HG02852 (cell line): ENCODE measurements around the gene PCDHGC5.

Source experiments
- ATAC-seq: cut with Tn5 transposase; IDR thresholded peaks from one replicate; pipeline ENCODE4 v1.9.1; 2021; ENCODE audit warnings: mild to moderate bottlenecking, moderate library complexity; ENCODE audit not compliant: unreplicated experiment

Gene PCDHGC5

GRCh38 chr5:141490271-141490670 is 1.4 kb downstream of the PCDHGC5 start:
- ATAC-seq, result no peak

DNA sequence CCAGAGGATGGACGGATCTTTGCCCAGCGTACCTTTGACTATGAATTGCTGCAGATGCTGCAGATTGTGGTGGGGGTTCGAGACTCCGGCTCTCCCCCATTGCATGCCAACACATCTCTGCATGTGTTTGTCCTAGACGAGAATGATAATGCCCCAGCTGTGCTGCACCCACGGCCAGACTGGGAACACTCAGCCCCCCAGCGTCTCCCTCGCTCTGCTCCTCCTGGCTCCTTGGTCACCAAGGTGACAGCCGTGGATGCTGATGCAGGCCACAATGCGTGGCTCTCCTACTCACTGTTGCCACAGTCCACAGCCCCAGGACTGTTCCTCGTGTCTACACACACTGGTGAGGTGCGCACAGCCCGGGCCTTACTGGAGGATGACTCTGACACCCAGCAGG is 1.9 kb downstream of the PCDHGC5 start:
- no peak for ATAC-seq

- ATAC-seq, result peak; percentile 20
These were observed 2.7 kb downstream of the PCDHGC5 start for GRCh38 chr5:141491323-141492167.

- ATAC-seq, result peak; percentile 48
These were observed 3.4 kb downstream of the PCDHGC5 start for GRCh38 chr5:141492168-141492885.

DNA sequence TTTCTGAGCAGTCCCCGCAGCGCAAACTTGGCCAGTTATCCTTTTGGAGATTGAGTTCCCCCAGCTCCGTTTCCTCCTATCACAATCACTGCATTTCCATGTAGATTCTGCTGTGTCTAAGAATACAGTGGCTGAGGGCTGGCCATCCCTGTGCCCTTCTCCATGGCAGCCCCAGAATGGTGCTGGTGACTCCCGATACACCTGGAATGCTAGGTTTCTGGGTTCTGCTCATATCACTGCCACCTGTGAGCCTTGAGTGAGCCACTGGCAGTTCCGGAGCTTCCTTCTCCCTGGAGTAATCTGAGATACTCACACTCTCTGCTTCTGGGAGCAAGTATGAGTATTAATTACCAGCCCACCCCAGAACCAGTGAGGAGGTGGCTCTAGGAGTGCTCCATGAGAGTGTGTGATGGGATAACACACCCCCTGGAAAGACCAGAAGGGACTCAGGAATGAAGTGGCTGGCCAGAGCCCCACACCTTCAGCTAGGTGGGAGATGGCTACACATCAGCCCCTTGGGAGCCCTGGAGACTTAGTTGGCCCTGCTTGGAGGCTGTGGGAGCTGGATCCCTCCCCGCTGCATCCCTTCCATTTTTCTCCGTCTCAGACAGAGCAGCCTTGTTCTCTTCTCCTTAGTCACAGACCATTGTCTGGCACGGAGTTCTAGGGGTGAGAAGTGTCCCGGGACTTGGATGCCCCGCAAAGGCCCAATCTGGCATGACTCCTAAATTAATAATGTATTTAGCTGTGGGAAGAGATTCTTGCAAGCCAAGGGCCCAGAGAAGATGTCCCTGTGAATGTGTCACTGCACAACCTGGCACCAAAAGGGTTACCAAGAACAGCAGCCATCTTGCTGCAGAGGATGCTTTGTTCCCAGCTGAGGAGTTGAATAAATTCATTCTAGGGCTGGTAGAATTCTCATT is 4.9 kb downstream of the PCDHGC5 start:
- ATAC-seq, result no peak

DNA sequence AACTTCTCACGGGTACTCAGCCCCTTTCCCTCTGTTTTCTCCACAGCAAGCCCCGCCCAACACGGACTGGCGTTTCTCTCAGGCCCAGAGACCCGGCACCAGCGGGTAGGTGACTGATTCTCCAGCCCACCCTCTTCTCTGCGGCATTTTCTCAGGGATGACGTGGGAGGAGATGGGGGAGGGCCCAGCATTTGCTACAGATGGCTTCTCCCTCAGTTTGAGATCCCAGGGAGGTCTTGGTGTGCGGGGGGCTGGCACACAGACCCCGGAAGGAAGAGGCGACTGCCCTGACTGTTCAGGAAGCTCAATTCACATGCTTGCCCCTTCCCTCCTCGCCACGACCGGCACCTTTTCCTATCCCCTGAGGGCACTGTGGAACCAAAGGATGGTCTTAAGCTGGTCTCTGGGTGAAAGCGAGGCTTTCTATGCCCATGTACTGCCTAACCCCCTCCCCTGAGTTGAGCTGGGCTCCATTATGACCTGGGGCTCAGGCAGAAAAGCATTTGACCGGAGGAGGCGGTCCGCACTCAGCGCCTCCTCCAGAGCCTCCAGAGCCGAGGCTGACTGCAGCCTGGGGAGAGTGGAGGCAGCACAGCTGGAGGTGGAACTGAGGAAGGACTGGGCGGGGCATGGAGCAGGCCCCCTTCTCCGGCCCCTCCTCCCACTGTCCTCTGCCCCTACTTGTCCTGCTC is 6.0 kb downstream of the PCDHGC5 start:
- ATAC-seq, result no peak

DNA sequence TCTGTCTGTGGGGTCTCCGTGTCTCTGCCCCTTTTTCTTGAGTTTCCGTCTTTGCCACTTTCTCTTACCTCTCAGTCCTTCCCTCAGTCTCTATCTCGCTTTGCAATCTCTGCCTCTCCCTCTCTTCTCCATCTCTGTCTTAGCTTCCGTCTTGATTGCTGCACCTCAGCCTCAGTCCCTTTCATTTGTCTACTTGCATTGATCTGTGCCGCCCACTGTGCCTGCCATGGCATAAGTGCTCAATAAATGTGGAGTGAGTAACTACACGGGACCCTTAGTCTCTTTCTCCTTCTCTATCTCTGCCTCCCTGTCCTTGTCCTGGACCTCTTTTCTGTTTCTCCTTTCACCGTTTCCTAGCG is 6.6 kb downstream of the PCDHGC5 start:
- no peak for ATAC-seq

DNA sequence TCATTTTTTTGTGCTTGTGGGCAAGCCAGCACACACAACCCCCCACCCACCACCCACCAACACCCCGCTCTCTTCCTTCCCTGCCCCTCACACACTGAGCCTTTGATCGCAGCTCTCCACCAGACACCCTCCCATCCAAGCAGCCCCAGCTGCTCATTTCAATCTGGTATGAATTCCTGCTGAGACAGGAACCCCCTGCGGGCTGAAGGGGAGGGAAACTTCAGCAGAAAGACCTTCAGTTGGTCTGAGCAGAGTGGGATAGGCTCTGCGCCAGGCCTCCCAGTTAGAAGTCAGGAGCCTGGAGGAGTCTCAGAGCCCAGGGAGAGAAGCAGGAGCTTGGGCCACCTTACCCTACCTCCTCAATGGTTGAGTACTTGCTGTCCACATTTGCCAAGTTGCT is 7.2 kb downstream of the PCDHGC5 start:
- ATAC-seq, result no peak

- ATAC-seq, result no peak
These were observed 12.9 kb downstream of the PCDHGC5 start for GRCh38 chr5:141501761-141502160.

DNA sequence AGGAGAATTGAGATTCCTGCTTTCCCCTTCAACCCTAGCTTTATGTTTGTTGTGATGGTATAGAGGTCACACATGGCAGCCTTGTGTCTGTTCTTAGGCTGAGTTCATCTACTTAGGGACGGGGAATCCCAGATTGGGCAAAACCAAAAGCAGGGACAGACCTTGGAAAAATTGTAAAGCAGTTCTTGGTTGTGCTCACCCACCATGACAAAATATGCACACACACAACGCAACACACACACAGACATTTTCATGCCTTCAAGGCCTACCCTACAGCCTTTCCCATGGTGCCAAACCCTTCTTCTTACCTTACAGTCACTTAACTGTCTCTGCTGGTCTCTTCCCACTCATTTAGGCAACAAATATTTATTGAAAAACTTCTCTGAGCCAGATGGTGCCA is 14.8 kb downstream of the PCDHGC5 start:
- no peak for ATAC-seq

GRCh38 chr5:141504216-141504615 is 15.3 kb downstream of the PCDHGC5 start:
- no peak for ATAC-seq

DNA sequence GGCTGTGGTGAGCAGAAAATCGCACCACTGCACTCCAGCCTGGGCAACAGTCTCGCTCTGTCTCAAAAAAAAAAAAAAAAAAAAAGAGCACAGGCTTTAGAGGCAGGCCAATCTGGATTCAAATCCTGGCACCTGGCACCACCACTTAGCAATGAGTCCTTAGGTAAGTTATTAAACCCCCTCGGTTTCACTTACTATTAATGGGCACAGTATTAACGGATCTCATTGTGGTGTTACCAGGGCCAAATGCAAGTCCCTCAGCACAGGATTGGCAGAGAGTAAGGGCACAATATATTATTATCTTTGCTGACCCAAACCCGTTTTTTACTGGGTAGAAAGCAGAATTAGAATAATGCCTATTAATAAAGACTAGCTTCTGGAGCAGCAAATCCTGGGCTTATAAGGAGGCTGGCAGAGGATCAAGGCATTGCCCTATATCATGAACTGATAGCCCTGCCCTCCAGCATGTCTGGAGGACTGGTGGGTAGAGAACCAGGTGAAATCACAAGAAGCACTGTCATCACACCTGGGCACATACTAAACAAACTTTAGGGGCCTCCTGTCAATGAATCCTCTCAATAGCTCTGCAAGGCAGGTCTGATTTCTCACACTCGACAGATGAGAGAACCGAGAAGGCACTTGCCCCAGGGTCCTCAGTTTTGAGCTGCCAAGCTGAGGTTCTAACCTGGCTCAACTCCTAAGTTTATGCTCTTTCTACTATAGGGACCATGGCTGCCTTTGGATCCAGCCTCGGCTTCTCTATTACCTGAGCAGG is 17.7 kb downstream of the PCDHGC5 start:
- no peak for ATAC-seq

- ATAC-seq, result peak; percentile 46
These were observed 18.7 kb downstream of the PCDHGC5 start for GRCh38 chr5:141507387-141508091.

DNA sequence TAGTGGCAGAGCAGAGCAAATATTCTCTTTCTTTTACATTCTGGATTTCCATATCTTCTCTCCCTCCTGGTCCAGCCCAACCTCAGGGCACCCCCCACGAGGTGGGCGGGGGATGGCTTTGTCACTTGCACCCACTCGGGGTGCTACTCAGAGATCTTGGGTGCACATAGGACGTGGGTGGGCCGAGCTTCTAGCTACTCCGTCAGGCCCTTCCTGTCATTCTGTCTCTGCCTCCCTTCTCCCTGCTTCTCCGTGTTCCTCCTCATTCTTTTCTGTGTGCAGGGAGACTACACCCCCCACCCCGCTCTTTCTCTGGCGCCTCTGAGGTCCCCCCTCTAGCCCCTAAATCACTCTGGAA is 19.5 kb downstream of the PCDHGC5 start:
- no peak for ATAC-seq

DNA sequence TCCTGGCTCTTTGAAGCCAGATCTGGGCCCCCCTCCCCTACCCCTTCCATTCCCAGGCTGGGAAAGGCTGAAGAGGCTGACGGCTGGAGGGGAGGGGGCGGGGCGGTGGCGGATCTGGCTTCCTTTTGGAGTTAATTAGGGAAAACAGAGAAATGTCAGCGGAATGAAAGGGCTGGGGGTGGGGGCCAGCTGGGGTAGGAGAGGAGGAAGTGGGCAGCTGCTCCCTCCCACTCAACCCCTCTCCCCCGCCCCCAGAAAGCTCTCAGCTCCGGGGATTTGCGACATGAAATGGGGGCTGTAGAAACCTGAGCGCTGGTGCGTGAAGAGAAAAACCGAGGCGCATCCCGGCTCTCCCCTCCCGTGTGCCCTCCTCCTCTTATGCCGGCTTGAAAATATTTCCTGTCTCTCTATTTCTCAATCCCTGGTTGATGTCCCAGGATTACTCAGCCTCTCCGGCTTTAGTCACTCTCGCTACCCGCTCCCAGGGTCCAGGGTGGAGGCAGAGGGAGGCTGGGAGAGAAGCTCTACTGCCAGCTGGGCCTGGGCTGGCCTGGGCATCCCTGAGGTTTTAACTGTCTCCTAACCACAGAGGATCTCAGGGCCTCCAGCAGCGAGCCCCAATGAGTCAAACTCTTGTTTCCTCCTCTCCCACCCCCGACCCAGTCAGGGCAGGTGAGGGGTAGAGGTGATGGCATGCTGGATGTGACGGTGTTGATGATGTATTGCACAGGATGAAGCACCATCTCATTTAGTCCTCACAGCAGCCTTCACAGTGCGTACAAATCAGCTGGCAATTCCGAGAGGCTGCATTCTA is 20.1 kb downstream of the PCDHGC5 start:
- ATAC-seq, result no peak

DNA sequence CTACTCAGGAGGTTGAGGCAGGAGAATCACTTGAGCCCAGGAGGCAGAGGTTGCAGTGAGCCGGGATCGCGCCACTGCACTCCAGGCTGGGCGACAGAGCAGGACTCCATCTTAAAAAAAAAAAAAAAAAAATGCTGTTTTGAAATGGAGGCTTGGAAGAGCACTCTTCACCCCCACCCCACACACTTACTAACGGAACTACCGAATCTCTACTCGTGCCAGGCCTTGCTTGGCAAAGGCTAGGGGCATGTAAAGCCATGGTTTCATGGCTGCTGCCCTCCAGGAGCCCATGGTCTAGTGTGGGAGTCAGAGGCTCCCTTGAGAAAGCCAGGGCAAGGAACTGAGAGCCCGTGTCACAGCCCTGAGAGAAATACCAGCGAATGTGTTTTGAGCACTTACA is 21.3 kb downstream of the PCDHGC5 start:
- no peak for ATAC-seq

DNA sequence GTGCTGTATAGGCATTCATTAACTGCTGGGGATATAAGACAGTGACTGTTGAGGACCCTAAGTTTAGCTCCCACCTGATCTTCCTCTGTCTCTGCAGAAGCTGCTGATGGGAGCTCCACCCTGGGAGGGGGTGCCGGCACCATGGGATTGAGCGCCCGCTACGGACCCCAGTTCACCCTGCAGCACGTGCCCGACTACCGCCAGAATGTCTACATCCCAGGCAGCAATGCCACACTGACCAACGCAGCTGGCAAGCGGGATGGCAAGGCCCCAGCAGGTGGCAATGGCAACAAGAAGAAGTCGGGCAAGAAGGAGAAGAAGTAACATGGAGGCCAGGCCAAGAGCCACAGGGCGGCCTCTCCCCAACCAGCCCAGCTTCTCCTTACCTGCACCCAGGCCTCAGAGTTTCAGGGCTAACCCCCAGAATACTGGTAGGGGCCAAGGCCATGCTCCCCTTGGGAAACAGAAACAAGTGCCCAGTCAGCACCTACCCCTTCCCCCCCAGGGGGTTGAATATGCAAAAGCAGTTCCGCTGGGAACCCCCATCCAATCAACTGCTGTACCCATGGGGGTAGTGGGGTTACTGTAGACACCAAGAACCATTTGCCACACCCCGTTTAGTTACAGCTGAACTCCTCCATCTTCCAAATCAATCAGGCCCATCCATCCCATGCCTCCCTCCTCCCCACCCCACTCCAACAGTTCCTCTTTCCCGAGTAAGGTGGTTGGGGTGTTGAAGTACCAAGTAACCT is 22.1 kb downstream of the PCDHGC5 start:
- ATAC-seq, result no peak

GRCh38 chr5:141511771-141512325 is 23.0 kb downstream of the PCDHGC5 start:
- no peak for ATAC-seq
